ENCODE measurements around the gene RUFY1. TPM values are rescaled to one million over a fixed set of nuclear protein-coding genes. Genes with fewer than 3 reads are reported as not detected.
"Not testable (repeated sequence)": the region's sequence is repeated elsewhere in the genome, so short reads cannot be mapped to it uniquely, and the experiment has no call there.

RUFY1 gene
- total RNA-seq, 1 experiment from 2014 or later: 64.7 TPM

GRCh38 chr5:179642626-179643025 is 92.3 kb downstream of the RUFY1 start:
- H3K4me3 Mint-ChIP-seq (ENCODE audit: unreplicated experiment); H3K9me3 Mint-ChIP-seq (ENCODE audit: unreplicated experiment); BruUV-seq (replicated peaks); POLR2A ChIA-PET; intact Hi-C loops (cut with micrococcal nuclease); H3K36me3 Mint-ChIP-seq (ENCODE audit: insufficient read depth, unreplicated experiment); H3K4me1 Mint-ChIP-seq (ENCODE audit: insufficient read depth, unreplicated experiment); DNase-seq (ENCODE audit: unreplicated experiment); H3K27ac Mint-ChIP-seq (ENCODE audit: low read depth, unreplicated experiment); CTCF ChIA-PET: not testable (repeated sequence)
- H3K27me3 Mint-ChIP-seq (ENCODE audit: insufficient read depth, unreplicated experiment): peaks cover 26% of the 10 kb centered on the region

- CTCF ChIA-PET; DNase-seq (ENCODE audit: unreplicated experiment); H3K9me3 Mint-ChIP-seq (ENCODE audit: unreplicated experiment); H3K4me1 Mint-ChIP-seq (ENCODE audit: insufficient read depth, unreplicated experiment); H3K4me3 Mint-ChIP-seq (ENCODE audit: unreplicated experiment); POLR2A ChIA-PET; H3K27ac Mint-ChIP-seq (ENCODE audit: low read depth, unreplicated experiment); BruUV-seq (replicated peaks); intact Hi-C loops (cut with micrococcal nuclease); H3K36me3 Mint-ChIP-seq (ENCODE audit: insufficient read depth, unreplicated experiment): not testable (repeated sequence)
- H3K27me3 Mint-ChIP-seq (ENCODE audit: insufficient read depth, unreplicated experiment): peaks cover 26% of the 10 kb centered on the region
Measured at GRCh38 chr5:179643141-179643920, 93.0 kb downstream of the RUFY1 start.

- H3K4me3 Mint-ChIP-seq (ENCODE audit: unreplicated experiment); BruUV-seq (replicated peaks); H3K9me3 Mint-ChIP-seq (ENCODE audit: unreplicated experiment); H3K36me3 Mint-ChIP-seq (ENCODE audit: insufficient read depth, unreplicated experiment); H3K27ac Mint-ChIP-seq (ENCODE audit: low read depth, unreplicated experiment); POLR2A ChIA-PET; DNase-seq (ENCODE audit: unreplicated experiment); H3K4me1 Mint-ChIP-seq (ENCODE audit: insufficient read depth, unreplicated experiment); intact Hi-C loops (cut with micrococcal nuclease): not testable (repeated sequence)
- CTCF ChIA-PET: interaction anchor here (1.1 kb wide), 1 partner anchor 151 kb away, joined by 3 read pairs; no protein-coding TSS in a partner anchor
- peaks cover 26% of the 10 kb centered on the region for H3K27me3 Mint-ChIP-seq (ENCODE audit: insufficient read depth, unreplicated experiment)
Measured at GRCh38 chr5:179644766-179645165, 94.4 kb downstream of the RUFY1 start.

- TF ChIP-seq CTCF (IDR thresholded peaks at IDR 0.05; ENCODE audit: unreplicated experiment): no peak
- CTCF ChIA-PET: interaction anchor here (0.6 kb wide), 1 partner anchor 1406 kb away, joined by 3 read pairs; no protein-coding TSS in a partner anchor
- no peak overlapping the region for H3K27ac Mint-ChIP-seq (ENCODE audit: low read depth, unreplicated experiment)
- no peak for DNase-seq (ENCODE audit: unreplicated experiment)
- no TSS peak for BruUV-seq (replicated peaks)
- POLR2A ChIA-PET: interaction anchor here (0.6 kb wide), 1 partner anchor 116 kb away, joined by 3 read pairs; no protein-coding TSS in a partner anchor
- no peaks in the 10 kb centered on the region for H3K4me1 Mint-ChIP-seq (ENCODE audit: insufficient read depth, unreplicated experiment)
- no peaks in the 10 kb centered on the region for H3K9me3 Mint-ChIP-seq (ENCODE audit: unreplicated experiment)
- no peaks in the 10 kb centered on the region for H3K36me3 Mint-ChIP-seq (ENCODE audit: insufficient read depth, unreplicated experiment)
- no peak overlapping the region for H3K4me3 Mint-ChIP-seq (ENCODE audit: unreplicated experiment)
- H3K27me3 Mint-ChIP-seq (ENCODE audit: insufficient read depth, unreplicated experiment): peaks cover 15% of the 10 kb centered on the region
- intact Hi-C loops (cut with micrococcal nuclease): no loop called here
Measured at GRCh38 chr5:179648410-179648809, 98.1 kb downstream of the RUFY1 start.

- H3K27ac Mint-ChIP-seq (ENCODE audit: low read depth, unreplicated experiment); DNase-seq (ENCODE audit: unreplicated experiment); H3K9me3 Mint-ChIP-seq (ENCODE audit: unreplicated experiment); H3K4me3 Mint-ChIP-seq (ENCODE audit: unreplicated experiment); H3K36me3 Mint-ChIP-seq (ENCODE audit: insufficient read depth, unreplicated experiment); intact Hi-C loops (cut with micrococcal nuclease); BruUV-seq (replicated peaks); H3K4me1 Mint-ChIP-seq (ENCODE audit: insufficient read depth, unreplicated experiment); POLR2A ChIA-PET: not testable (repeated sequence)
- peaks cover 15% of the 10 kb centered on the region for H3K27me3 Mint-ChIP-seq (ENCODE audit: insufficient read depth, unreplicated experiment)
- CTCF ChIA-PET: interaction anchor here (0.6 kb wide), 1 partner anchor 1405 kb away, joined by 3 read pairs; no protein-coding TSS in a partner anchor
Measured at GRCh38 chr5:179649166-179649703, 98.9 kb downstream of the RUFY1 start.

- intact Hi-C loops (cut with micrococcal nuclease); H3K27me3 Mint-ChIP-seq (ENCODE audit: insufficient read depth, unreplicated experiment); POLR2A ChIA-PET; H3K9me3 Mint-ChIP-seq (ENCODE audit: unreplicated experiment); DNase-seq (ENCODE audit: unreplicated experiment); H3K4me3 Mint-ChIP-seq (ENCODE audit: unreplicated experiment); BruUV-seq (replicated peaks); H3K4me1 Mint-ChIP-seq (ENCODE audit: insufficient read depth, unreplicated experiment); H3K27ac Mint-ChIP-seq (ENCODE audit: low read depth, unreplicated experiment); H3K36me3 Mint-ChIP-seq (ENCODE audit: insufficient read depth, unreplicated experiment); CTCF ChIA-PET: not testable (repeated sequence)
Measured at GRCh38 chr5:179650245-179650644, 99.9 kb downstream of the RUFY1 start.

- H3K4me1 Mint-ChIP-seq (ENCODE audit: insufficient read depth, unreplicated experiment); BruUV-seq (replicated peaks); H3K4me3 Mint-ChIP-seq (ENCODE audit: unreplicated experiment); DNase-seq (ENCODE audit: unreplicated experiment); H3K9me3 Mint-ChIP-seq (ENCODE audit: unreplicated experiment); intact Hi-C loops (cut with micrococcal nuclease); CTCF ChIA-PET; H3K27ac Mint-ChIP-seq (ENCODE audit: low read depth, unreplicated experiment); H3K27me3 Mint-ChIP-seq (ENCODE audit: insufficient read depth, unreplicated experiment); H3K36me3 Mint-ChIP-seq (ENCODE audit: insufficient read depth, unreplicated experiment); POLR2A ChIA-PET: not testable (repeated sequence)
Measured at GRCh38 chr5:179653135-179653534, 102.8 kb downstream of the RUFY1 start.

GRCh38 chr5:179657302-179658178 is 107.2 kb downstream of the RUFY1 start:
- H3K27me3 Mint-ChIP-seq (ENCODE audit: insufficient read depth, unreplicated experiment); H3K4me1 Mint-ChIP-seq (ENCODE audit: insufficient read depth, unreplicated experiment); H3K27ac Mint-ChIP-seq (ENCODE audit: low read depth, unreplicated experiment); intact Hi-C loops (cut with micrococcal nuclease); CTCF ChIA-PET; H3K9me3 Mint-ChIP-seq (ENCODE audit: unreplicated experiment); BruUV-seq (replicated peaks); DNase-seq (ENCODE audit: unreplicated experiment); H3K4me3 Mint-ChIP-seq (ENCODE audit: unreplicated experiment); POLR2A ChIA-PET: not testable (repeated sequence)
- peaks cover 12% of the 10 kb centered on the region for H3K36me3 Mint-ChIP-seq (ENCODE audit: insufficient read depth, unreplicated experiment)

All from MCF 10A (cell line).